Measurements from ENCODE around the gene TTC29.

TTC29 gene

GRCh38 chr4:146945556-146946374, at the start of gene TTC29:
TTC29 (minus strand) TSS chr4:146945864; CDS start chr4:146939895, 5,969 bp downstream.
- DNase-seq (ENCODE audit: low spot score) = peak; percentile 99

- DNase-seq (ENCODE audit: low spot score) = peak; percentile 22
Observed at GRCh38 chr4:146981651-146982050, 36.0 kb upstream of the TTC29 start.

- no peak for DNase-seq (ENCODE audit: low spot score)
Observed at GRCh38 chr4:146978641-146979040, 33.0 kb upstream of the TTC29 start.

- no peak for DNase-seq (ENCODE audit: low spot score)
Observed at GRCh38 chr4:146976145-146976544, 30.5 kb upstream of the TTC29 start.

GRCh38 chr4:146975527-146975926, 29.9 kb upstream of the TTC29 start:
- DNase-seq (ENCODE audit: low spot score) = no peak

GRCh38 chr4:146975036-146975435, 29.4 kb upstream of the TTC29 start:
- DNase-seq (ENCODE audit: low spot score) = no peak

GRCh38 chr4:146972036-146972435, 26.4 kb upstream of the TTC29 start:
- DNase-seq (ENCODE audit: low spot score) = no peak

- no peak for DNase-seq (ENCODE audit: low spot score)
Observed at GRCh38 chr4:146969126-146969525, 23.5 kb upstream of the TTC29 start.

- no peak for DNase-seq (ENCODE audit: low spot score)
Observed at GRCh38 chr4:146960634-146961033, 15.0 kb upstream of the TTC29 start.

- no peak for DNase-seq (ENCODE audit: low spot score)
Observed at GRCh38 chr4:146959692-146960091, 14.0 kb upstream of the TTC29 start.

- DNase-seq (ENCODE audit: low spot score) = peak; percentile 52
Observed at GRCh38 chr4:146957237-146957636, 11.6 kb upstream of the TTC29 start.

- DNase-seq (ENCODE audit: low spot score) = no peak
Observed at GRCh38 chr4:146952896-146953295, 7.2 kb upstream of the TTC29 start.

GRCh38 chr4:146949559-146949958, 3.9 kb upstream of the TTC29 start:
- no peak for DNase-seq (ENCODE audit: low spot score)

GRCh38 chr4:146943691-146944375, 1.8 kb downstream of the TTC29 start:
- DNase-seq (ENCODE audit: low spot score) = no peak

- DNase-seq (ENCODE audit: low spot score) = no peak
Observed at GRCh38 chr4:146932116-146932515, 13.5 kb downstream of the TTC29 start.

- no peak for DNase-seq (ENCODE audit: low spot score)
Observed at GRCh38 chr4:146930673-146931072, 15.0 kb downstream of the TTC29 start.

GRCh38 chr4:146927695-146928094, 18.0 kb downstream of the TTC29 start:
- no peak for DNase-seq (ENCODE audit: low spot score)

GRCh38 chr4:146916479-146917076, 29.1 kb downstream of the TTC29 start:
- peak; percentile 18 for DNase-seq (ENCODE audit: low spot score)

- DNase-seq (ENCODE audit: low spot score) = no peak
Observed at GRCh38 chr4:146915132-146915531, 30.5 kb downstream of the TTC29 start.

GRCh38 chr4:146900295-146900694, 45.4 kb downstream of the TTC29 start:
- DNase-seq (ENCODE audit: low spot score) = no peak

- no peak for DNase-seq (ENCODE audit: low spot score)
Observed at GRCh38 chr4:146890301-146890700, 55.4 kb downstream of the TTC29 start.

GRCh38 chr4:146883070-146883469, 62.6 kb downstream of the TTC29 start:
- no peak for DNase-seq (ENCODE audit: low spot score)

GRCh38 chr4:146857298-146857697, 88.4 kb downstream of the TTC29 start:
- no peak for DNase-seq (ENCODE audit: low spot score)
